Activated naive CD8-positive, alpha-beta T cell treated with anti-CD3 and anti-CD28 coated beads, Interleukin-2, amount 50 U/mL, for 24 hours (primary cell): ENCODE measurements around the gene TENM4.

ENCODE experiments used
- ATAC-seq: fragments of 150-1000 bp; cut with Tn5 transposase; one replicate; pipeline ENCODE4 v1.10.0; 2021
- DNase-seq: peaks from one replicate; pipeline ENCODE4 v3.0.0; 2021
- H3K27ac Mint-ChIP-seq: one replicate; pipeline ENCODE4 v1.8.0; 2021; ENCODE audit warnings: mild to moderate bottlenecking, mixed read lengths
- H3K27me3 Mint-ChIP-seq: one replicate; pipeline ENCODE4 v1.8.0; 2021; ENCODE audit warnings: mixed read lengths
- H3K36me3 Mint-ChIP-seq: one replicate; pipeline ENCODE4 v1.8.0; 2021; ENCODE audit warnings: low read depth, mixed read lengths
- H3K4me1 Mint-ChIP-seq: one replicate; pipeline ENCODE4 v1.8.0; 2021; ENCODE audit warnings: mixed read lengths
- H3K4me3 Mint-ChIP-seq: one replicate; pipeline ENCODE4 v1.8.0; 2021; ENCODE audit warnings: mild to moderate bottlenecking, moderate library complexity, mixed read lengths
- H3K9me3 Mint-ChIP-seq: one replicate; pipeline ENCODE4 v1.8.0; 2021; ENCODE audit warnings: mixed read lengths

Gene TENM4

GRCh38 chr11:78796956-78797355, 643.9 kb downstream of the TENM4 start:
- ATAC-seq (no peak), DNase-seq (no peak)
- H3K4me1 Mint-ChIP-seq = no peaks in the 10 kb centered on the region
- H3K27me3 Mint-ChIP-seq = peaks cover 4% of the 10 kb centered on the region
- no peak overlapping the region for H3K27ac Mint-ChIP-seq
- H3K36me3 Mint-ChIP-seq = no peaks in the 10 kb centered on the region
- no peaks in the 10 kb centered on the region for H3K9me3 Mint-ChIP-seq
- no peak overlapping the region for H3K4me3 Mint-ChIP-seq

DNA sequence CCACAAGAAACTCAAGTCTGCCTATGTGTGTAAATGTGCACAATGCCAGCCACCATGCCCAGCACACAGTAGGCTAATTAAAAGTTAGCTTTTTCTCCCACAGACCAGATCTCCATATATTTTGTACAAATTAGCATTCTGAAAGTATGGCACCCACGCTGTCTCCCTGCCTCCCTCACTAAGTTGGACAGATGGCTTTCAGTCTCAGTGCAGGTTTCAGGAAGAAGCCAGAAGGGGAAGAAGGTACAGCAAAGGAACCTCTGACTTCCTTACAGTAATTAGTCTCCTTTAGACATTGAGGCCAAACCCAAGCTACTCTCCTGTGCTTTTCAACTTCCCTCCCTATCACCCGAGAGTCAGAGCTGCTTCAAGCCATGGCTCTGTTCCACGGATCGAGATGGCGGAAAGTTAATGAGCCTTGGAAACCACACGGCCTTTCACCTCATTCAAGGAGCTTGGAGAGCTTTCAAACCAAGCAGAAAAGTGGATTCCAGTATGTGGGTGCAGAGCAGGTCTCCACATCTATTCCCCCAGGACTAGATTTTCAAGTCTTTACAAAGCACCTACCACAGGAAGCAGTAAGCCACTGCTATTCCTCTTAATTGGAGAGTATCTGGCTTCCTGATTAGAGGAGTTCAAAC, 645.1 kb downstream of the TENM4 start:
- ATAC-seq = no peak
- Mint-ChIP-seq H3K27ac (no peak overlapping the region), H3K4me3 (no peak overlapping the region), H3K9me3 (no peaks in the 10 kb centered on the region), H3K4me1 (no peaks in the 10 kb centered on the region), H3K27me3 (peaks cover 4% of the 10 kb centered on the region), H3K36me3 (no peaks in the 10 kb centered on the region)
- DNase-seq = no peak

- no peaks in the 10 kb centered on the region for H3K36me3 Mint-ChIP-seq
- H3K27ac Mint-ChIP-seq = no peak overlapping the region
- H3K9me3 Mint-ChIP-seq = no peaks in the 10 kb centered on the region
- no peak for ATAC-seq
- no peak for DNase-seq
- no peak overlapping the region for H3K4me3 Mint-ChIP-seq
- no peaks in the 10 kb centered on the region for H3K4me1 Mint-ChIP-seq
- H3K27me3 Mint-ChIP-seq = peaks cover 4% of the 10 kb centered on the region
Measured at GRCh38 chr11:78791964-78792363, 648.9 kb downstream of the TENM4 start.

- ATAC-seq = no peak
- no peak overlapping the region for H3K27ac Mint-ChIP-seq
- H3K9me3 Mint-ChIP-seq = no peaks in the 10 kb centered on the region
- H3K4me1 Mint-ChIP-seq = no peaks in the 10 kb centered on the region
- DNase-seq = no peak
- no peaks in the 10 kb centered on the region for H3K36me3 Mint-ChIP-seq
- no peak overlapping the region for H3K4me3 Mint-ChIP-seq
- H3K27me3 Mint-ChIP-seq = peaks cover 4% of the 10 kb centered on the region
Measured at GRCh38 chr11:78791254-78791653, 649.6 kb downstream of the TENM4 start.

DNA sequence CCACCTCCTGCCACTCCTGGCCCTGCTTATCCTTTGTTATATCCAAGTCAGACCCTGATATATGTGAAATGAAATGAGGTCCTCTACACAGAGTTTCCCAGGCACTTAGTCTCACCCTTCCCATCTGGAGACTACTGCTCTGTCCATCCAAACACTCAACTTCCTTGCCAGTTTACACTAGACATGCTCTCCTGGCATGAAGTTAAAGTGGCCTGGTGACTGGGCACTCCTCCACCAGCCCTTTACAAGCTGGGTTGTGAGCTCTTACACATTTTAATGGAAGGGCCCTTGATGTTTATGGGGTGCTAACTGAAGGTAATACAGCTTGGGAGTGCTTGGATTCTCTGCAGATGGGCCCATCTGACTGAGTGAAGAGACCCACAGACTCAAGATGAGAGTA, 650.0 kb downstream of the TENM4 start:
- peaks cover 4% of the 10 kb centered on the region for H3K27me3 Mint-ChIP-seq
- H3K4me1 Mint-ChIP-seq = no peaks in the 10 kb centered on the region
- no peak for ATAC-seq
- H3K36me3 Mint-ChIP-seq = no peaks in the 10 kb centered on the region
- no peak overlapping the region for H3K4me3 Mint-ChIP-seq
- no peak overlapping the region for H3K27ac Mint-ChIP-seq
- DNase-seq = no peak
- no peaks in the 10 kb centered on the region for H3K9me3 Mint-ChIP-seq

DNA sequence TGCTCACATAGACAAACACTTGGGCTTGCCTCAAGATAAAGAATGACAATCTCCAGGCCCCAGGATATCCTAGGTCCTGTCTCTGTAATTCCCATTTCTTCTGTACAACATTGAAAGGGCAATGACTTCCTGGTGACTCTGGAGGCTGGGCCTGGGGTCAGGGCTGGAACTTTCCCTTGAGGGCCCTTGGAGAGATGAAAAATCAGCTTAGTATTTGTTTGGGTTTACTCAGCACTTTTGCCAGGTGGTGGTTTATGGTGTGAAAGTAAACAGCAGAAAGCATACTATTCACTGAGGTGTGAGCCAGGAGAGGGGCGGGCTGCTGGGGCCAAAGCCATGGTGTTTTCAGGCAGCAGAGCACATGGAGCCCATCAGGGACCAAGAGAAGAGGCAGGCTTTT, 651.5 kb downstream of the TENM4 start:
- H3K9me3 Mint-ChIP-seq = no peaks in the 10 kb centered on the region
- DNase-seq = no peak
- no peak for ATAC-seq
- H3K36me3 Mint-ChIP-seq = no peaks in the 10 kb centered on the region
- no peak overlapping the region for H3K4me3 Mint-ChIP-seq
- peaks cover 12% of the 10 kb centered on the region for H3K27me3 Mint-ChIP-seq
- H3K4me1 Mint-ChIP-seq = no peaks in the 10 kb centered on the region
- H3K27ac Mint-ChIP-seq = no peak overlapping the region

- no peak for DNase-seq
- peaks cover 10% of the 10 kb centered on the region for H3K27me3 Mint-ChIP-seq
- no peaks in the 10 kb centered on the region for H3K36me3 Mint-ChIP-seq
- H3K9me3 Mint-ChIP-seq = no peaks in the 10 kb centered on the region
- no peak overlapping the region for H3K4me3 Mint-ChIP-seq
- H3K4me1 Mint-ChIP-seq = no peaks in the 10 kb centered on the region
- no peak overlapping the region for H3K27ac Mint-ChIP-seq
- ATAC-seq = no peak
Measured at GRCh38 chr11:78788533-78788932, 652.3 kb downstream of the TENM4 start.

GRCh38 chr11:78787696-78788095, 653.1 kb downstream of the TENM4 start:
- no peak for DNase-seq
- H3K4me1 Mint-ChIP-seq = no peaks in the 10 kb centered on the region
- no peaks in the 10 kb centered on the region for H3K36me3 Mint-ChIP-seq
- H3K27ac Mint-ChIP-seq = no peak overlapping the region
- ATAC-seq = no peak
- peaks cover 10% of the 10 kb centered on the region for H3K27me3 Mint-ChIP-seq
- H3K4me3 Mint-ChIP-seq = no peak overlapping the region
- H3K9me3 Mint-ChIP-seq = no peaks in the 10 kb centered on the region

DNA sequence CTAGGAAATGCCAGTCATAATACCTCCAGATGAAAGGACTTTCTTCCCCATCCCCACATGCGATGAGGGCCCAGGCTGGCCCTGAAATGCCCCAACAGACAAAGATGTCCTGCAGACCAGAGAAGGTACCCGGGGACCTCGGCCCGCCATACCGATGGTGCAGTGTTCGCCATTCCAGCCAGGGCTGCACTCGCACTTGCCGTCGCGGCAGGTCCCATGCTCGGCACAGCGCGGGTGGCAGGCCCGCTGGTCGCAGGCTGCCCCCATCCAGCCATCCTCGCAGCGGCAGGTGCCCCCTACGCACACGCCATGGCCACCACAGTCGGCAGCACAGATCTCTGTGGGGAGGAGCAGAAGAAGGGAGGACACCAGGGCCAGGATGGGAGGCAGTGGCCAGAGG, 654.1 kb downstream of the TENM4 start:
- peaks cover 10% of the 10 kb centered on the region for H3K27me3 Mint-ChIP-seq
- ATAC-seq (no peak), DNase-seq (no peak)
- H3K9me3 Mint-ChIP-seq = no peaks in the 10 kb centered on the region
- H3K36me3 Mint-ChIP-seq = no peaks in the 10 kb centered on the region
- no peaks in the 10 kb centered on the region for H3K4me1 Mint-ChIP-seq
- H3K27ac Mint-ChIP-seq = no peak overlapping the region
- no peak overlapping the region for H3K4me3 Mint-ChIP-seq

GRCh38 chr11:78786086-78786485, 654.7 kb downstream of the TENM4 start:
- ATAC-seq (no peak), DNase-seq (no peak)
- Mint-ChIP-seq H3K27me3 (peaks cover 10% of the 10 kb centered on the region), H3K27ac (no peak overlapping the region), H3K4me1 (no peaks in the 10 kb centered on the region), H3K36me3 (no peaks in the 10 kb centered on the region), H3K9me3 (no peaks in the 10 kb centered on the region), H3K4me3 (no peak overlapping the region)

- no peak for ATAC-seq
- Mint-ChIP-seq H3K27me3 (peaks cover 10% of the 10 kb centered on the region), H3K9me3 (no peaks in the 10 kb centered on the region), H3K36me3 (no peaks in the 10 kb centered on the region), H3K27ac (no peak overlapping the region), H3K4me1 (no peaks in the 10 kb centered on the region), H3K4me3 (no peak overlapping the region)
- no peak for DNase-seq
Measured at GRCh38 chr11:78784321-78785061, 656.3 kb downstream of the TENM4 start.

- Mint-ChIP-seq H3K4me1 (no peaks in the 10 kb centered on the region), H3K27ac (no peak overlapping the region), H3K27me3 (peaks cover 10% of the 10 kb centered on the region), H3K4me3 (no peak overlapping the region), H3K9me3 (no peaks in the 10 kb centered on the region), H3K36me3 (no peaks in the 10 kb centered on the region)
- DNase-seq (no peak), ATAC-seq (no peak)
Measured at GRCh38 chr11:78783846-78784245, 657.0 kb downstream of the TENM4 start.

- no peaks in the 10 kb centered on the region for H3K36me3 Mint-ChIP-seq
- no peaks in the 10 kb centered on the region for H3K4me1 Mint-ChIP-seq
- peaks cover 13% of the 10 kb centered on the region for H3K27me3 Mint-ChIP-seq
- no peak overlapping the region for H3K4me3 Mint-ChIP-seq
- H3K9me3 Mint-ChIP-seq = no peaks in the 10 kb centered on the region
- DNase-seq = no peak
- H3K27ac Mint-ChIP-seq = no peak overlapping the region
- no peak for ATAC-seq
Measured at GRCh38 chr11:78783301-78783700, 657.5 kb downstream of the TENM4 start.

GRCh38 chr11:78782725-78783124, 658.1 kb downstream of the TENM4 start:
- ATAC-seq (no peak), DNase-seq (no peak)
- Mint-ChIP-seq H3K27me3 (peaks cover 13% of the 10 kb centered on the region), H3K4me3 (no peak overlapping the region), H3K4me1 (no peaks in the 10 kb centered on the region), H3K36me3 (no peaks in the 10 kb centered on the region), H3K27ac (no peak overlapping the region), H3K9me3 (no peaks in the 10 kb centered on the region)

DNA sequence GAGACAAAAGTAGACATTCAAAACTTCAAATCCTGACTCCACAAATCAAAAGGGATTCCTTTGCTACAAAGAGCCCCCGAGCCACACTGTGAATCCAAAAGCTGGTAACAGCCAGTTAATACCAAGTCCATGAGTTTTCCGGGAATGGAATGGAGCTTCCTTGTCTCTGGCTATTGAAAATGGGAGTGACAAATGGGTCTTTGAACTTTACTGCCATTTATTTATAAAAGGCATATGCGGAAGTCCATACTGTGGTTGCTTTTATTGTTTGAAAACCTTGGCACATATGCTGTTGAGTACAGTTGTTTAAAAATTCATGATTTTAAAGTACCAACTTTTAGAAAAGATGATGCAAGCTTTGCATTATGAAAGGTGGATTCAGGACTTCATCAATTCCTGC, 659.9 kb downstream of the TENM4 start:
- peaks cover 13% of the 10 kb centered on the region for H3K27me3 Mint-ChIP-seq
- H3K4me3 Mint-ChIP-seq = no peak overlapping the region
- H3K36me3 Mint-ChIP-seq = no peaks in the 10 kb centered on the region
- DNase-seq (no peak), ATAC-seq (no peak)
- H3K27ac Mint-ChIP-seq = no peak overlapping the region
- no peaks in the 10 kb centered on the region for H3K4me1 Mint-ChIP-seq
- H3K9me3 Mint-ChIP-seq = no peaks in the 10 kb centered on the region
